Esophagus squamous epithelium (tissue), 4 donors: Measurements from ENCODE around the gene DES.

Experiments
- POLR2A ChIP-seq, 4 donors: fragments of 450-650 bp; IDR thresholded peaks; one replicate each; pipeline ENCODE4 v1.6.1; 2017; ENCODE audit warnings: antibody characterized with exemption in 4 of 4, mild to moderate bottlenecking in 4 of 4, moderate library complexity in 3 of 4
- TF ChIP-seq, protein P1 (sequence below), 6 experiments: fragments of 450-650 bp in 4 of 6; fragments of 200-600 bp in 2 of 6; sonication (generic) in 2 of 6; IDR thresholded peaks; one replicate each; pipeline ENCODE4 v1.5.1; 2016 to 2019; ENCODE audit warnings: antibody characterized with exemption in 6 of 6, mild to moderate bottlenecking in 4 of 6, moderate library complexity in 4 of 6

GRCh38 chr2:219438453-219438852 is 20.3 kb downstream of the DES start:
- TF ChIP-seq, protein P1, sequence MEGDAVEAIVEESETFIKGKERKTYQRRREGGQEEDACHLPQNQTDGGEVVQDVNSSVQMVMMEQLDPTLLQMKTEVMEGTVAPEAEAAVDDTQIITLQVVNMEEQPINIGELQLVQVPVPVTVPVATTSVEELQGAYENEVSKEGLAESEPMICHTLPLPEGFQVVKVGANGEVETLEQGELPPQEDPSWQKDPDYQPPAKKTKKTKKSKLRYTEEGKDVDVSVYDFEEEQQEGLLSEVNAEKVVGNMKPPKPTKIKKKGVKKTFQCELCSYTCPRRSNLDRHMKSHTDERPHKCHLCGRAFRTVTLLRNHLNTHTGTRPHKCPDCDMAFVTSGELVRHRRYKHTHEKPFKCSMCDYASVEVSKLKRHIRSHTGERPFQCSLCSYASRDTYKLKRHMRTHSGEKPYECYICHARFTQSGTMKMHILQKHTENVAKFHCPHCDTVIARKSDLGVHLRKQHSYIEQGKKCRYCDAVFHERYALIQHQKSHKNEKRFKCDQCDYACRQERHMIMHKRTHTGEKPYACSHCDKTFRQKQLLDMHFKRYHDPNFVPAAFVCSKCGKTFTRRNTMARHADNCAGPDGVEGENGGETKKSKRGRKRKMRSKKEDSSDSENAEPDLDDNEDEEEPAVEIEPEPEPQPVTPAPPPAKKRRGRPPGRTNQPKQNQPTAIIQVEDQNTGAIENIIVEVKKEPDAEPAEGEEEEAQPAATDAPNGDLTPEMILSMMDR (IDR thresholded peaks at IDR 0.05) = no peak
- TF ChIP-seq POLR2A (IDR thresholded peaks at IDR 0.05) = no peak
